GM23248 (cell line): ENCODE data around the gene VEZT.

ENCODE experiments used
- EZH2 ChIP-seq: fragments of 200-600 bp; sonication (generic); IDR thresholded peaks from 2 replicates; pipeline ENCODE4 v1.6.1; 2018; ENCODE audit warnings: antibody characterized with exemption, mild to moderate bottlenecking; ENCODE audit not compliant: insufficient read depth, poor library complexity, severe bottlenecking
- EZH2phosphoT487 ChIP-seq: fragments of 200-600 bp; sonication (generic); IDR thresholded peaks from 2 replicates; pipeline ENCODE4 v1.6.1; 2018; ENCODE audit warnings: antibody characterized with exemption, moderate library complexity, mild to moderate bottlenecking, low read depth; ENCODE audit not compliant: insufficient read depth

DNA sequence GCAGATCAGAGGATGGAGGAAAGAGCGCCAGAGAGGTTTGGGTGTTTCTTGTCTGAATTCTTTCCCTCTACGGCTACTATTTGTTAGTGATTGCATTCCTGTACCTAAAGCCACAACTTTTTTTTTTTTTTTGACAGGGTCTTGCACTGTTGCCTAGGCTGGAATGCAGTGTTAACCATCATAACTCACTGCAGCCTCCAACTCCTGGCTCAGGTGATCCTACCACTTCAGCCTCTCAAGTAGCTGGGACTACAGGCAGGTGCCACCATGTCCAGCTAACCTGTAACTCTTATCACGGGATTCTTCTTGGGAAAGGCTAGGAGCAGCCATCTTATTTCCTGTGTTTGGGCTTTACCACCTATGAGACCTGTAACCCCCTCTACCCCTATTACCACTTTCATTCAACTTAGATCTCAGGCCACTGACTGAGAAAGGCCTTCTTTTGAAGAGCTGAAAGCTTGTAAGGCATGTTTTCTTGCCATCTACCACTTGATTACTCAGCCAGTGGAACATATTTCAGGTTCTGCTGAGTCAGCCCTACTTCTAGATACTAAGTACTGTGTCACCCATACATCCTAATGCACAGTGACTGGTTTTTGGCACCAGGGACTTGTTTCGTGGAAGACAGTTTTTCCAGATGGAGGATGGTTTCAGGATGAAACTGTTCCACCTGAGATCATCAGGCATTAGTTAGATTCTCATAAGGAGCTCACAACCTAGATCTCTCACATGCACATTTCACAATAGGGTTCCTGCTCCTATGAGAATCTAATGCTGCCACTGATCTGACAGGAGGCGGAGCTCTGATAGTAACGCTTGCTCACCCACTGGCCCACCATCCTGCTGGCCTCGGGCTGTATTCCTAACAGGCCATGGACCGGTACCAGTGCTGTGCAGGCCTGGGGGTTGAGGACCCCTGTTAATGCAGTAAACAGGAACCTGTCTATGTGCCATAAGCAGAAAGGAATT, 6.9 kb downstream of the VEZT start:
- TF ChIP-seq EZH2 (no peak), EZH2phosphoT487 (no peak)
